ENCODE measurements around the gene POLQ. TPM values are rescaled to one million over a fixed set of nuclear protein-coding genes. Genes with fewer than 3 reads are reported as not detected.

Gene POLQ
- polyA plus RNA-seq, 3 donors = 0.03 TPM; not detected in 1

GRCh38 chr3:121496786-121497185 lies 49.0 kb downstream of the POLQ start:
- Histone ChIP-seq H3K27me3 (ENCODE audit: control insufficient read depth in 2 of 2, insufficient read depth in 2 of 2, low read length in 2 of 2) (no peaks in the 10 kb centered on the region), H2AFZ (ENCODE audit: insufficient read depth, low read depth, low read length, poor library complexity, severe bottlenecking) (no peak overlapping the region), H3K9ac (ENCODE audit: insufficient read depth, low read length, poor library complexity, severe bottlenecking) (no peak overlapping the region), H4K20me1 (ENCODE audit: insufficient read depth, low read length) (no peaks in the 10 kb centered on the region), H3K9me3 (replicated peaks in 1 of 2; ENCODE audit: control insufficient read depth in 1 of 2, insufficient read depth in 1 of 2, low read length in 2 of 2) (no peaks in the 10 kb centered on the region), H3K79me2 (ENCODE audit: insufficient read depth, low read length) (no peaks in the 10 kb centered on the region), H3K4me1 (ENCODE audit: control insufficient read depth in 1 of 2, insufficient read depth in 2 of 2, low read length in 2 of 2) (no peaks in the 10 kb centered on the region), H3K27ac (ENCODE audit: low read depth in 1 of 2, low read length in 2 of 2) (no peak overlapping the region), H3K4me2 (replicated peaks; ENCODE audit: extremely low read depth, low read length, poor library complexity, severe bottlenecking) (no peak overlapping the region), H3K36me3 (replicated peaks in 1 of 2; ENCODE audit: control insufficient read depth in 1 of 2, insufficient read depth in 2 of 2, low read length in 2 of 2) (peaks cover 16 to 60% of the 10 kb centered on the region in 2 donors), H3K4me3 (replicated peaks in 1 of 3; ENCODE audit: low read depth in 2 of 3, low read length in 3 of 3) (no peak overlapping the region)
- no peaks in the 10 kb centered on the region for H3K4me1 Mint-ChIP-seq
- DNase-seq = no peak
- WGBS (ENCODE audit: insufficient coverage) = 96% methylated on average over 4 of the region's 4 CpGs
- no peaks in the 10 kb centered on the region for H3K9me3 Mint-ChIP-seq
- no peak overlapping the region for H3K27ac Mint-ChIP-seq
- H3K36me3 Mint-ChIP-seq = peaks cover 50 to 81% of the 10 kb centered on the region in 2 donors
- H3K4me3 Mint-ChIP-seq = no peak overlapping the region
- TF ChIP-seq CTCF (IDR thresholded peaks at IDR 0.05) = no peak
- H3K27me3 Mint-ChIP-seq (ENCODE audit: low read depth in 3 of 3) = no peaks in the 10 kb centered on the region
- intact Hi-C loops (cut with micrococcal nuclease) = no loop called here

GRCh38 chr3:121493431-121493830 lies 52.4 kb downstream of the POLQ start:
- no CpG with 5 or more reads among the region's 5 CpGs for WGBS (ENCODE audit: insufficient coverage)
- Mint-ChIP-seq H3K9me3 (no peaks in the 10 kb centered on the region), H3K36me3 (peaks cover 52 to 90% of the 10 kb centered on the region in 2 donors), H3K4me3 (no peak overlapping the region), H3K4me1 (peaks cover 5% of the 10 kb centered on the region), H3K27ac (no peak overlapping the region), H3K27me3 (ENCODE audit: low read depth in 3 of 3) (no peaks in the 10 kb centered on the region)
- no peak overlapping the region for H2AFZ ChIP-seq (ENCODE audit: insufficient read depth, low read depth, low read length, poor library complexity, severe bottlenecking)
- no peaks in the 10 kb centered on the region for H3K79me2 ChIP-seq (ENCODE audit: insufficient read depth, low read length)
- no peak overlapping the region for H3K4me2 ChIP-seq (replicated peaks; ENCODE audit: extremely low read depth, low read length, poor library complexity, severe bottlenecking)
- intact Hi-C loops (cut with micrococcal nuclease) = no loop called here
- H3K27me3 ChIP-seq (ENCODE audit: control insufficient read depth in 2 of 2, insufficient read depth in 2 of 2, low read length in 2 of 2) = no peaks in the 10 kb centered on the region
- no peaks in the 10 kb centered on the region for H3K4me1 ChIP-seq (ENCODE audit: control insufficient read depth in 1 of 2, insufficient read depth in 2 of 2, low read length in 2 of 2)
- no peaks in the 10 kb centered on the region for H3K9me3 ChIP-seq (replicated peaks in 1 of 2; ENCODE audit: control insufficient read depth in 1 of 2, insufficient read depth in 1 of 2, low read length in 2 of 2)
- TF ChIP-seq CTCF (IDR thresholded peaks at IDR 0.05) = no peak
- peaks cover 18 to 80% of the 10 kb centered on the region in 2 donors for H3K36me3 ChIP-seq (replicated peaks in 1 of 2; ENCODE audit: control insufficient read depth in 1 of 2, insufficient read depth in 2 of 2, low read length in 2 of 2)
- no peak for DNase-seq
- H3K4me3 ChIP-seq (replicated peaks in 1 of 3; ENCODE audit: low read depth in 2 of 3, low read length in 3 of 3) = no peak overlapping the region
- no peak overlapping the region for H3K9ac ChIP-seq (ENCODE audit: insufficient read depth, low read length, poor library complexity, severe bottlenecking)
- H4K20me1 ChIP-seq (ENCODE audit: insufficient read depth, low read length) = no peaks in the 10 kb centered on the region
- no peak overlapping the region for H3K27ac ChIP-seq (ENCODE audit: low read depth in 1 of 2, low read length in 2 of 2)

Measured in CD14-positive monocyte (primary cell).